ENCODE measurements around the gene MAPK6. TPM values are rescaled to one million over a fixed set of nuclear protein-coding genes. Genes with fewer than 3 reads are reported as not detected.

The MAPK6 gene
- polyA plus RNA-seq, 1 experiment: 74.3 TPM

DNA sequence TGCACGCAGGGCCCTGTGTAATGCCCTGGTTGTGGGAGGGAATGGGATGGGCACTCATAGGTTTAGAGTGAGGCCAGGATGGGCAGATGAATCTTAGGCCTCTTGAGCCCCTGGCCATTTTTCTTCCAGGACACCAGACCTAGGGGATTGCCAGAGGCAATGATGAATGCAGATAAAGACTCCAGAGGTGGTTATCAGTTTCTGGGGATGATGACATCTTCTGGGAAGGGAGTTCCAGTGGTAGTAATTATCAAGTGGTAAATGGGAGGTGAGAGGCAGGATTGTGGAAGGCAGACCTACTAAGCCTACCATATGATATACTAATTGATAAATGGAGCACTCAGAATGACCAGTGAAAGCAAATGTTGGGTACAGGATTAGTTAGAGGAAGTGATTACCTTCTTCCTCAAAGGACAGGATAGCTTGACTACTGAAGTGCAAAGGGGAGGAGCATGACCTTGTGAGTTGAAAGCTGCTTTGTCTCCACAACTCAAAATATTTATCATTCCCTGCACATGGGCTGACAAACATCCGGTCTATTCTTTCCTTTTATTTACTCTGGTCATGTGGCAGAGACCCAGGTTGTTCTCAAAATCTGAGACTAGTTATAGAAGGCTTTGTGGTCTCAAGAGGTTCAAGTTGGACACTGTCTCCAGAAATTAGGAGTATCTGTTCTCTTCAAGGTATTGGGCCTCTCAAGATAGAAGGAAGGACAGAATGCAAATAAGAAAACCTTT lies 10.2 kb upstream of the MAPK6 start:
- Histone ChIP-seq H3K9me3 (ENCODE audit: control insufficient read depth, insufficient read depth, low read length) (no peaks in the 10 kb centered on the region), H3K4me3 (ENCODE audit: low read depth, low read length) (no peak overlapping the region), H3K27ac (ENCODE audit: low read depth, low read length) (no peak overlapping the region), H3K27me3 (ENCODE audit: control insufficient read depth, insufficient read depth, low read length) (no peaks in the 10 kb centered on the region)
- TF ChIP-seq, protein P1, sequence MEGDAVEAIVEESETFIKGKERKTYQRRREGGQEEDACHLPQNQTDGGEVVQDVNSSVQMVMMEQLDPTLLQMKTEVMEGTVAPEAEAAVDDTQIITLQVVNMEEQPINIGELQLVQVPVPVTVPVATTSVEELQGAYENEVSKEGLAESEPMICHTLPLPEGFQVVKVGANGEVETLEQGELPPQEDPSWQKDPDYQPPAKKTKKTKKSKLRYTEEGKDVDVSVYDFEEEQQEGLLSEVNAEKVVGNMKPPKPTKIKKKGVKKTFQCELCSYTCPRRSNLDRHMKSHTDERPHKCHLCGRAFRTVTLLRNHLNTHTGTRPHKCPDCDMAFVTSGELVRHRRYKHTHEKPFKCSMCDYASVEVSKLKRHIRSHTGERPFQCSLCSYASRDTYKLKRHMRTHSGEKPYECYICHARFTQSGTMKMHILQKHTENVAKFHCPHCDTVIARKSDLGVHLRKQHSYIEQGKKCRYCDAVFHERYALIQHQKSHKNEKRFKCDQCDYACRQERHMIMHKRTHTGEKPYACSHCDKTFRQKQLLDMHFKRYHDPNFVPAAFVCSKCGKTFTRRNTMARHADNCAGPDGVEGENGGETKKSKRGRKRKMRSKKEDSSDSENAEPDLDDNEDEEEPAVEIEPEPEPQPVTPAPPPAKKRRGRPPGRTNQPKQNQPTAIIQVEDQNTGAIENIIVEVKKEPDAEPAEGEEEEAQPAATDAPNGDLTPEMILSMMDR (IDR thresholded peaks at IDR 0.05; ENCODE audit: low read depth, low read length): no peak
- no peak for DNase-seq (ENCODE audit: low read depth, low spot score)
- CTCF ChIA-PET: interaction anchor here (0.6 kb wide), 1 partner anchor 79 kb away, joined by 6 read pairs; no protein-coding TSS in a partner anchor
- POLR2A ChIA-PET: no interaction called here

DNA sequence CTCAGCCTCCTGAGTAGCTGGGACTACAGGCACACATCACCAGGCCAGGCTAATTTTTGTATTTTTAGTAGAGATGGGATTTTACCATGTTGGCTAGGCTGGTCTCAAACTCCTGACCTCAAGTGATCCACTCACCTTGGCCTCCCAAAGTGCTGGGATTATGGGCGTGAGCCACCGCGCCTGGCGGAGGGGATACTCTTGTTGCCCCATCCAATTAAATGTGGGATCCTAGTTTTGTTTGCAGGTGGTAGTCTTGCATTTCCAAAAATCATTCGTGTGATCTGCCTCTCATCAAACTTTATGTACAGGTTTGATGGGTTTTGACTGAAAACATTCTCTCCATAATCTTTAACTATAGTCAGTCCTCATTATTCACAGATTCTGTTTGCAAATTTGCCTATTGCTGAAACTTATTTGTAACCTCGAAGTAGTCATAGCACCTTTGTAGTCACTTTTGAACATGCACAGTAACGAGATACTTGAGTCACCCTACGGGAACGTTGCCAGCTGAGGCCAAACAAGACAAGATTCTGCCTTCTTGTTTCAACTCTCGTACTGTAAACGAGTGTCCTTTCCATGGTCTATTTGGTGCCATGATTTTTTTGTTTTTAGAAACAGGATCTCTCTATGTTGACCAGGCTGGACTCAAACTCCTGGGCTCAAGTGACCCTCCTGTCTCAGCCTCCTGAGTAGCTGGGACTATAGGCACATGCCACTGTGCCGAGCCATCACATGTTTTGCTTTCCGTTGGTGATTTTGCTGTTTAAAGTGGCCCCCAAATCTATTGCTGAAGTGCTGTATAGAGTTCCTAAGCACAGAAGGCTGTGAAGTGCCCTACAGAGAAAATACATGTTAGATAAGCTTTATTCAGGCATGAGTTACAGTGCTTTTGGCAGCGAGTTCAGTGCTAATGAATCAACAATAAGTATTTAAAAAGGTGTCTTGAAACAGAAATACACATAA lies 8.1 kb upstream of the MAPK6 start:
- H3K27me3 ChIP-seq (ENCODE audit: control insufficient read depth, insufficient read depth, low read length): no peaks in the 10 kb centered on the region
- ChIA-PET POLR2A (no interaction called here), CTCF (no interaction called here)
- peak overlapping the region; percentile 25 for H3K27ac ChIP-seq (ENCODE audit: low read depth, low read length)
- H3K4me3 ChIP-seq (ENCODE audit: low read depth, low read length): no peak overlapping the region
- H3K9me3 ChIP-seq (ENCODE audit: control insufficient read depth, insufficient read depth, low read length): no peaks in the 10 kb centered on the region
- TF ChIP-seq, protein P1 (IDR thresholded peaks at IDR 0.05; ENCODE audit: low read depth, low read length): no peak
- peak; percentile 72 for DNase-seq (ENCODE audit: low read depth, low spot score)

GRCh38 chr15:52011711-52012144 lies 7.3 kb upstream of the MAPK6 start:
- ChIA-PET CTCF (no interaction called here), POLR2A (no interaction called here)
- Histone ChIP-seq H3K27ac (ENCODE audit: low read depth, low read length) (no peak overlapping the region), H3K9me3 (ENCODE audit: control insufficient read depth, insufficient read depth, low read length) (no peaks in the 10 kb centered on the region), H3K4me3 (ENCODE audit: low read depth, low read length) (no peak overlapping the region), H3K27me3 (ENCODE audit: control insufficient read depth, insufficient read depth, low read length) (no peaks in the 10 kb centered on the region)
- DNase-seq (ENCODE audit: low read depth, low spot score): no peak
- TF ChIP-seq, protein P1 (IDR thresholded peaks at IDR 0.05; ENCODE audit: low read depth, low read length): no peak

DNA sequence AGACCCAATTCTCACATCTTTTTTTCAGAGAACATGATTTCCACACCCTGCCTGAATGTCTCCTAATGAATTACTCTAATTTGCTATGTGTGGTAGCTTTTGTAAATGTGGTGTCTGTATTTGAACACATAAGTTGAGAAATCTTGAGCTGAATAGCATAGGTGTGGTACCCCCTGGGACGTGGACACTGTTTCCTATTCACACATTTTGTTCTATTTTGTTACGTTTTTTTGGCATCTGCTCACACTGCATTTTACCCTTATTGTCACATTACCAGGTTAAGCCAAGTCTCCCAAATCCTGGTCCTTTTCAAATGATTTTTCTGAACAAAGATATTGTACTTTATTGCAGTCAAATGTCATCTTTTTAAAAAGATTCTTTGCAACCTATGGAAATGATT lies 6.8 kb upstream of the MAPK6 start:
- CTCF ChIA-PET: no interaction called here
- no peak for DNase-seq (ENCODE audit: low read depth, low spot score)
- Histone ChIP-seq H3K4me3 (ENCODE audit: low read depth, low read length) (no peak overlapping the region), H3K27me3 (ENCODE audit: control insufficient read depth, insufficient read depth, low read length) (no peaks in the 10 kb centered on the region), H3K9me3 (ENCODE audit: control insufficient read depth, insufficient read depth, low read length) (no peaks in the 10 kb centered on the region), H3K27ac (ENCODE audit: low read depth, low read length) (no peak overlapping the region)
- POLR2A ChIA-PET: no interaction called here
- TF ChIP-seq, protein P1 (IDR thresholded peaks at IDR 0.05; ENCODE audit: low read depth, low read length): no peak

Data from AG04450 (cell line).